ENCODE results near the gene ZC2HC1B.

GRCh38 chr6:143863771-143864170 is 503 bp upstream of the ZC2HC1B start:
- TF ChIP-seq CTCF (IDR thresholded peaks at IDR 0.05) (no peak), POLR2A (IDR thresholded peaks at IDR 0.05) (no peak), EP300 (IDR thresholded peaks at IDR 0.05) (no peak)
